GM19468 (cell line): ENCODE measurements around the gene CPD.
"Not testable (repeated sequence)": the region's sequence is repeated elsewhere in the genome, so short reads cannot be mapped to it uniquely, and the experiment has no call there.

ENCODE experiments used
- ATAC-seq: cut with Tn5 transposase; IDR thresholded peaks from one replicate; pipeline ENCODE4 v1.9.1; 2021; ENCODE audit warnings: mild to moderate bottlenecking, moderate library complexity, moderate number of reproducible peaks; ENCODE audit not compliant: unreplicated experiment; ENCODE audit errors: extremely low read depth

The CPD gene

DNA sequence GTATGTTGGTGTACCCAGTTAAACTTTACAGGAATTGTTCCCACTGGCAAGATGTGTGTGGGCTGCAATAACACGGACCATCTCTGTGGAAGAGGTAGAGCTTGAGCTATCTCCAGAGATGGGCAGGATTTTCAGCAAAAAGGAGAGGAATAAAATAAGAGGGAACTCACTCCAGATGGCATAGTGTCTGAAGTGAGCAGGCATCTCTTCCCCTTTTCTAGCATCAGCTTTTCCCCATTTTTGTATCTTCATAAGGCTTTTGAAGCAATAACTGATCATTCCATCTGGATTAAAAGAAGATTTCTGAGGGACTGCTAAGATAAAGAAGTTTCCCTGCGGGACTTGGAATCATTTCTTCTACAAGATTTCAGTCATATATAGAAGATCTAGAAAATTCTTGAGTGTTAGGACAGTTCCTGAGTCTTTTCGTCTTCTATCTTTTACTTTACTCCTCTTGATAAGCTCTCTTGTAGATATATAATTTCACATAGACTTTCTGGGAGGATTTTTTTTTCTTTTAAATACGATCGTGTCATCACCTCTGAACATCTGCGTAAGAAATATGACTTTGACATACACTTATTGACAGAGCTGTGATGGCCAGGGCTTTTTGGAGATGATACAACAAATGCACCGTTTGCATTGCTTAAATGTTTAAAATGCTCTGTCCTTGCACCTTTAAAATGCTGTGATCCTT lies 2.1 kb downstream of the CPD start:
- ATAC-seq, result no peak

DNA sequence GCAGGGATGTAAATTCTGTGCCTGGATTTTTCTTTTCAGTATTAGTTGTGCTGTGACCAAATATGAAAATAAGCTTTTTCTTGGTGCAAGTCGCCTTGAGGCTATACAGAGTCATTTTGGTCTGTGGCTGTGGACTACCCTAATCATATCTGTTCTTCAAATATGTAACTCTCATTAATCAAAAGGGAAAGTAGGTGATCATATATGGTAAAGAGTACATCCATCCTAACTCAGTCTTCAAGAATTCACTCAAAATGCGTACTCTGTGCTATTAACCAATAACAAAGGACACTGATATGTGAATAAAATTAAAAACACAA lies 2.6 kb downstream of the CPD start:
- no peak for ATAC-seq

DNA sequence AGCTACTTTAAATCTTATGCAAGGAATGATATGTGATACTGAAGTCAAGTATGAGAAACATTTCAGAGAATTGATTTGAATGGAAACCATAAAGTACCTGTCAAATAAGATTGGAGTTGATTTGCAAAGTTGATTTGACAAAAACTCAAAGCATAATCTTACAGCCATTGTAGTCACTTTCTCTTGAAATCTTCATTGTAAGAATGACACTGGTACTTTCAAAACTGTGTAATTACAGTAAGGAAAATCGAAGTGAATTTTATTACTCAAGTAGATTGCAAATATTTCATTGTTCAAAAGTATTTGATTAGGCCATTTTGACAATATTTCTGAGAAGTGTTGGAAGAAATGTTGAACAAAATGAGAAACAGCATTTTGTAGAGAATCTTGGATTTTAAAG lies 3.6 kb downstream of the CPD start:
- no peak for ATAC-seq

GRCh38 chr17:30388321-30389179 lies 9.8 kb downstream of the CPD start:
- no peak for ATAC-seq

GRCh38 chr17:30389756-30390300 lies 11.1 kb downstream of the CPD start:
- no peak for ATAC-seq

DNA sequence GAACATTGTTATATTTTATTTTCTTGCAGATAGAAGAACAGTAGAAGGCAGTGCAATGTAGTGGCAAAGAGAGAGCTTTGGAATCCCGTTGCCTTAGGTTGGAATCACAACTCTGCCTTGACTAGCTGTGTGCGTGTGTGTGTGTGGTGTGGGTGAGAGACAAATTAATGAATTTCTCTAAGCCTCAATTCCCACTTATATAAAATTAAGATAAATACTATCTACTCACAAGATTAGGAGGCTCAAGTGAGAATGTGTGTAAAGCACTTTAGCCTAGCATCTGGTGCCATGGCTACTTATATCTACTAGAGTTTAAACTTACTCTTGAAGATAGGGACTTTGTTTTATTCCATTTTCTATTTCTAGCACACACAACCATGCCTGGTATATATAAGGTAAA lies 12.8 kb downstream of the CPD start:
- no peak for ATAC-seq

GRCh38 chr17:30393491-30393890 lies 14.8 kb downstream of the CPD start:
- ATAC-seq, result no peak

- no peak for ATAC-seq
Measured at GRCh38 chr17:30393911-30394867, 15.5 kb downstream of the CPD start.

GRCh38 chr17:30395398-30396022 lies 16.8 kb downstream of the CPD start:
- ATAC-seq, result no peak

GRCh38 chr17:30396129-30396528 lies 17.4 kb downstream of the CPD start:
- ATAC-seq, result no peak

DNA sequence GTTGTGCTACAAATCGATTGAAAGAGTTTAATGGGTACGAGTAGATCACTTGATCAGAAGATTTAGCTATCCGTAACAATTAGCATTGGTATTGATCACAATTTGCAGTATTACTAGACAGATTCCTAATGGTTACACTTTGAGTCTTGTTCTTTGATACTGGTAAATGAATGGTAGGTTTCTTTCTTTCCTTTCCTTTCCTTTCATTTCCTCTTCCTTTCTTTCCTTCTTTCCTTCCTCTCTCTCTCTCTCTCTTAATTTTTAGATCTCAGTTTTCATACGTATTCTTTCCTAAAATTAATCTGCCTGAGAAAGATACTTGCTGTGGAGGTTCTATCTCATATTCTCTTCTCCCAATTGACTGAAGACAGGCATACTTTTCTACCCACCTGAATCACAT lies 17.9 kb downstream of the CPD start:
- ATAC-seq, result no peak

GRCh38 chr17:30398328-30399041 lies 19.8 kb downstream of the CPD start:
- no peak for ATAC-seq

DNA sequence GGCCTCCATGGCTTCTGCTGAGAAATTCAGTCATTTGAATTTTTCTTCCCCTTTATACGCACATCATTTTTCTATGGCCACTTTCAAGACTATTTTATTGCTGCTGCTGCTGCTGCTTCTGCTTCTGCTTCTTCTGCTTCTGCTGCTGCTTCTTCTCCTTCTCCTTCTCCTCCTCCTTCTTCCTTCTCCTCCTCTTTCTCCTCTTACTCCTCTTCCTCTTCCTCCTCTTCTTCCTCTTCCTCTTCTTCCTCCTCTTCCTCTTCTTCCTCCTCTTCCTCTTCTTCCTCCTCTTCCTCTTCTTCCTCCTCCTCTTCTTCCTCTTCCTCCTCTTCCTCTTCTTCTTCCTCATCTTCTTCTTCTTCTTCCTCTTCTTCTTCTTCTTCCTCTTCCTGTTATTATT lies 22.4 kb downstream of the CPD start:
- ATAC-seq, result no peak

GRCh38 chr17:30405161-30405560 lies 26.4 kb downstream of the CPD start:
- no peak for ATAC-seq

DNA sequence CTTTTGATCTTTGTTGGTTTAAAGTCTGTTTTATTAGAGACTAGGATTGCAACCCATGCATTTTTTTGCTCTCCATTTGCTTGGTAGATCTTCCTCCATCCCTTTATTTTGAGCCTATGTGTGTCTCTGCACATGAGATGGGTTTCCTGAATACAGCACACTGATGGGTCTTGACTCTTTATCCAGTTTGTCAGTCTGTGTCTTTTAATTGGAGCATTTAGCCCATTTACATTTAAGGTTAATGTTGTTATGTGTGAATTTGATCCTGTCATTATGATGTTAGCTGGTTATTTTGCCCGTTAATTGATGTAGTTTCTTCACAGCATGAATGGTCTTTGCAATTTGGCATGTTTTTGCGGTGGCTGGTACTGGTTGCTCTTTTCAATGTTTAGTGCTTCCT lies 31.9 kb downstream of the CPD start:
- not testable (repeated sequence) for ATAC-seq

DNA sequence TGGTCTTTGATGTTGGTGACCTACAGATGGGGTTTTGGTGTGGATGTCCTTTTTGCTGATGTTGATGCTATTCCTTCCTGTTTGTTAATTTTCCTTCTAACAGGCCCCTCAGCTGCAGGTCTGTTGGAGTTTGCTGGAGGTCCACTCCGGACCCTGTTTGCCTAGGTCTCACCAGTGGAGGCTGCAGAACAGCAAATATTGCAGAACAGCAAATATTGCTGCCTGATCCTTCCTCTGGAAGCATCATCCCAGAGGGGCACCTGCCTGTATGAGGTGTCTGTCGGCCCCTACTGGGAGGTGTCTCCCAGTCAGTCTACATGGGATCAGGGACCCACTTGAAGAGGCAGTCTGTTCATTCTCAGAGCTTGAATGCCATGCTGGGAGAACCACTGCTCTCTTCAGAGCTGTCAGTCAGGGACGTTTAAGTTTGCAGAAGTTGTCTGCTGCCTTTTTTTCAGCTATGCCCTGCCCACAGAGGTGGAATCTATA lies 33.3 kb downstream of the CPD start:
- ATAC-seq, result not testable (repeated sequence)

GRCh38 chr17:30413109-30413508 lies 34.4 kb downstream of the CPD start:
- no peak for ATAC-seq

- no peak for ATAC-seq
Measured at GRCh38 chr17:30414486-30414885, 35.8 kb downstream of the CPD start.

DNA sequence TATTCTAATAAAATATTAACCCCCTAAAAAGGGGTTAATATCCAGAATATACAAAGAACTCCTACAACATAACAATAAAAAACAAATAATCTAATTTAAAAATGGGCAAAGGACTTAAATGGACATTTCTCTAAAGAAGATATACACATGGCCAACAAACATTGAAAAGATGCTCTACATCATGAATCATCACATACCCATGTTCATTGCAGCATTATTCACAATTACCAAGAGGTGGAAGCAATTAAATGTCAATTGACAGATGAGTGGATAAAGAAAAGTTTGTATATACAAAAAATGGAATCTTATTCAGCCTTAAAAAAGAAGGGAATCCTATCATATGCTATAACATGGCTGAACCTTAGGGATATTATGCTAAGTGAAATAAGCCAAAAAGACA lies 36.8 kb downstream of the CPD start:
- no peak for ATAC-seq
